Keratinocyte (primary cell): Measurements from ENCODE around the gene EYS.

ENCODE experiments used
- CTCF ChIP-seq, 3 experiments: IDR thresholded peaks in 1 of 3; conservative IDR thresholded peaks in 1 of 3; optimal IDR thresholded peaks in 1 of 3; 2 replicates in 2 of 3; 3 replicates in 1 of 3; pipeline versions ENCODE3 to v1.5.1; 2011; ENCODE audit warnings: low read length in 3 of 3, mild to moderate bottlenecking in 3 of 3, moderate library complexity in 2 of 3, control low read depth in 1 of 3, inconsistent platforms in 1 of 3; ENCODE audit not compliant: insufficient read depth in 2 of 3; ENCODE audit errors: extremely low read depth in 1 of 3
- EZH2 ChIP-seq: IDR thresholded peaks from one replicate; pipeline ENCODE4 v1.6.1; 2012; ENCODE audit warnings: inconsistent platforms, mild to moderate bottlenecking, low read length, moderate library complexity

GRCh38 chr6:65501045-65501444, 206.0 kb downstream of the EYS start:
- TF ChIP-seq CTCF (optimal IDR thresholded peaks at IDR 0.05 in 1 of 3, IDR thresholded peaks at IDR 0.05 in 1 of 3, conservative IDR thresholded peaks at IDR 0.05 in 1 of 3; ENCODE audit: extremely low read depth in 1 of 3, insufficient read depth in 2 of 3, low read length in 3 of 3) (no peak), EZH2 (no peak)
